SK-N-MC (cell line): Measurements from ENCODE around the gene ADCY3.

Experiments used
- EZH2 ChIP-seq: fragments of 200-600 bp; sonication (generic); IDR thresholded peaks from one replicate; pipeline ENCODE4 v1.6.1; 2017; ENCODE audit warnings: antibody characterized with exemption
- FOXP2 ChIP-seq: optimal IDR thresholded peaks from 2 replicates; pipeline ENCODE3; 2011; ENCODE audit warnings: mild to moderate bottlenecking, moderate library complexity; ENCODE audit not compliant: insufficient read depth; ENCODE audit errors: extremely low read length, control extremely low read depth
- POLR2AphosphoS5 ChIP-seq: IDR thresholded peaks from 2 replicates; pipeline ENCODE4 v1.6.1; 2012; ENCODE audit warnings: mild to moderate bottlenecking, low read depth, low read length, borderline replicate concordance

DNA sequence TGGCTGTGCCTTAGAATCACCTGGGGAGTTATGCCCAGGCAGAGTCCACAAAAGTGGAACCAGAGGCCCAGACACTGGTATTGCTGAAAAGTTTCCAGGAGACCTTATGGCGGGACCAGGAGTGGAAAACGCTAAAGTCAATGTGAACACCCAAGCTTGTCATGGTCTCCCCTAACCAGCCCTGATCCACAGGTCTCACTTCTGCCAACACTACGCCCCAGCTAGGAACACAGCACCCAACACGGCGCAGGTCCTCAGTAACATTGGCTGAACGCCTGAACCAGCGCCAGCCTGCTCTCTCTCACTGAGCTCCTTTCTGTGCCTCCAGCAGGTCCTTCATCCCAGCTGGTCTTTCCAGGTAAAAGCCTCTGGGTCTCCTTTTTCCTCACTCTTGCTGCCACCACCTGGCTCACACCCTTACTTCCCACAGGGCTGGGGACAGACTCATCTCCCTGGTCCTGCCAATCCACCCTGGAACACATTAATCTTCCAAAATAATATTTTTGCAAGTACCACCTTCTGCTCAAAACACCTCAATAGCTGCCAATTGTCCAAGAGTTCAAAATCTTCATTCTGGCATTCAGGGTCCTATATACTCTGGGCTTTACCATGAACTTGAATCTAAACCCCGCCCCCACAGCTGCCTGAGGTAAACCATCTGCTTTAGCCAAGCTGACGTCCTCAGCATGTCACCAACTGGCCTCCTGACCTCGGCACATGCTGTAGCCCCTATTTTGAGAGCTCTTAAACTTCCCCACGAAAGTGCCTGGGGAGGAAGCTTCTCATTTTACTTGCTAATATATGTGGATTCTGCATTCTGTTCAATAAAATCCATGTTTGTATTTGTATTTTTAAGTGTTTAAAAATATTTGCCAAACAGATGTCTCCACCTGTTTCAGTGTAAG, 34.6 kb downstream of the ADCY3 start:
- TF ChIP-seq EZH2 (no peak), POLR2AphosphoS5 (no peak), FOXP2 (no peak)
